Measurements from ENCODE around the gene PRKN.

Gene PRKN

GRCh38 chr6:162753775-162754174 lies 26.2 kb upstream of the PRKN start:
- TF ChIP-seq CTCF (IDR thresholded peaks at IDR 0.05; ENCODE audit: insufficient read depth, low read length) (no peak), SPI1 (IDR thresholded peaks at IDR 0.05; ENCODE audit: borderline replicate concordance, low read depth) (no peak), REST (IDR thresholded peaks at IDR 0.05; ENCODE audit: insufficient replicate concordance, low read depth) (no peak), POLR2AphosphoS5 (IDR thresholded peaks at IDR 0.05; ENCODE audit: low read depth) (no peak), GABPA (IDR thresholded peaks at IDR 0.05; ENCODE audit: low read depth) (no peak)
- DNase-seq (ENCODE audit: low read depth in 1 of 2, low spot score in 1 of 2) = no peak
- no peaks in the 10 kb centered on the region for H3K27me3 ChIP-seq (ENCODE audit: insufficient read depth, poor library complexity, severe bottlenecking)

GRCh38 chr6:162751211-162751859 lies 23.8 kb upstream of the PRKN start:
- DNase-seq (ENCODE audit: low read depth in 1 of 2, low spot score in 1 of 2) = no peak
- H3K27ac ChIP-seq (replicated peaks) = no peak overlapping the region
- TF ChIP-seq GABPA (IDR thresholded peaks at IDR 0.05; ENCODE audit: low read depth) (no peak), REST (IDR thresholded peaks at IDR 0.05; ENCODE audit: insufficient replicate concordance, low read depth) (no peak), POLR2AphosphoS5 (IDR thresholded peaks at IDR 0.05; ENCODE audit: low read depth) (no peak), SPI1 (IDR thresholded peaks at IDR 0.05; ENCODE audit: borderline replicate concordance, low read depth) (no peak), CTCF (IDR thresholded peaks at IDR 0.05; ENCODE audit: insufficient read depth, low read length) (no peak)

More at GRCh38 chr6:162753775-162754174, 26.2 kb upstream of the PRKN start:
- no peak overlapping the region for H3K27ac ChIP-seq (replicated peaks)
- no peak overlapping the region for H3K4me3 ChIP-seq (replicated peaks; ENCODE audit: insufficient read depth, low read length)

GRCh38 chr6:162750776-162751175 lies 23.2 kb upstream of the PRKN start:
- no peak overlapping the region for H3K4me3 ChIP-seq (replicated peaks; ENCODE audit: insufficient read depth, low read length)
- H3K27me3 ChIP-seq (ENCODE audit: insufficient read depth, poor library complexity, severe bottlenecking) = no peaks in the 10 kb centered on the region
- DNase-seq (ENCODE audit: low read depth in 1 of 2, low spot score in 1 of 2) = no peak
- H3K27ac ChIP-seq (replicated peaks) = no peak overlapping the region
- TF ChIP-seq CTCF (IDR thresholded peaks at IDR 0.05; ENCODE audit: insufficient read depth, low read length) (no peak), SPI1 (IDR thresholded peaks at IDR 0.05; ENCODE audit: borderline replicate concordance, low read depth) (no peak), POLR2AphosphoS5 (IDR thresholded peaks at IDR 0.05; ENCODE audit: low read depth) (no peak), REST (IDR thresholded peaks at IDR 0.05; ENCODE audit: insufficient replicate concordance, low read depth) (no peak), GABPA (IDR thresholded peaks at IDR 0.05; ENCODE audit: low read depth) (no peak)

More at GRCh38 chr6:162751211-162751859, 23.8 kb upstream of the PRKN start:
- H3K4me3 ChIP-seq (replicated peaks; ENCODE audit: insufficient read depth, low read length) = no peak overlapping the region
- H3K27me3 ChIP-seq (ENCODE audit: insufficient read depth, poor library complexity, severe bottlenecking) = no peaks in the 10 kb centered on the region
